NCI-H1436 treated with DMSO at 0.1 percent for 48 hours (cell line): ENCODE results near the gene ZNF618.
"Not testable (repeated sequence)": the region's sequence is repeated elsewhere in the genome, so short reads cannot be mapped to it uniquely, and the experiment has no call there.

Source experiments
- DNase-seq: peaks from one replicate; lab custom pipeline; 2025; lab: John Stamatoyannopoulos, UW

The ZNF618 gene

DNA sequence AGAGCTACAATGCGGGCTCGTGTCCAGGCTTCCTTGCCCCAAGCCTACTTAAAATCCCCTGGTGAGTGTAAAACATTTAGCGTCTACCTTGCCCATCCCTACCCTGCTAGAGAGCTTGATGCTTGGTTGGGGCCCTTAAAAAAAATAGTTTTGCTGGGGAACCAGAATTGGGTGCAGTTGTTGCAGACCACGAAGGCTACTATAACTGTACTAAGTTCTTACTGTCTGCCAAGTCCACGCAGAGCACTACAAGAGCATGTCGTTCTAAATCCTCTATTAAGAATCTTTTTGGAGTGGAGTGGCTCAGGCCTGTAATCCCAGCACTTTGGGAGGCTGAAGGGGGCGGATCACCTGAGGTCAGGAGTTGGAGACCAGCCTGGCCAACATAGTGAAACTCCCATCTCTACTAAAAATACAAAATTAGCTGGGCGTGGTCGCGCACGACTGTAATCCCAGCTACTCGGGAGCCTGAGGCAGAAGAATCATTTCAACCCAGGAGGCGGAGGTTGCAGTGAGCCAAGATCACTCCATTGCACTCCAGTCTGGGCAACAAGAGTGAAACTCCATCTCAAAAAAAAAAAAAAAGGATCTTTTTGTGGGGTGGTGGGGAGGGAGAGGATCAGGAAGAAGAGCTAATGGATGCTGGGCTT, 206.8 kb downstream of the ZNF618 start:
- DNase-seq: not testable (repeated sequence)

DNA sequence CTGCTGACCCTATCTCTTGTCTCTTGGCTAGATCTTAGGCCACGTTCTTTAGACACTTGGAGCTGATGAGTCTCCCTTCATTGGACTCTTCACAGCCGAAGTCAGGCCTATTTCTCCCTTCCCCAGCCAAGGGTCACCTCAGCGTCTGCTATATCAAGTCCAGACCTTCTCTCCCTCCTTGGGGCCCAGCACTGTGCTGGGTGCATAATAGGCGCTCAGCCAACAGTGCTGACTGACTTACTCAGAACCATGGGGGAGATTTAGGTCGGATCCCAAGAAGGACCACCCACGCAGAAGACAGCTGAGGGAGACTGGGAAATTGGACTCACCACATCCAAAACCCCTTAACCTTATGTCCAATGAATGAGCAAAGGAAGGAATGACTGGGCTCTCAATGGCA, 207.6 kb downstream of the ZNF618 start:
- no peak for DNase-seq

DNA sequence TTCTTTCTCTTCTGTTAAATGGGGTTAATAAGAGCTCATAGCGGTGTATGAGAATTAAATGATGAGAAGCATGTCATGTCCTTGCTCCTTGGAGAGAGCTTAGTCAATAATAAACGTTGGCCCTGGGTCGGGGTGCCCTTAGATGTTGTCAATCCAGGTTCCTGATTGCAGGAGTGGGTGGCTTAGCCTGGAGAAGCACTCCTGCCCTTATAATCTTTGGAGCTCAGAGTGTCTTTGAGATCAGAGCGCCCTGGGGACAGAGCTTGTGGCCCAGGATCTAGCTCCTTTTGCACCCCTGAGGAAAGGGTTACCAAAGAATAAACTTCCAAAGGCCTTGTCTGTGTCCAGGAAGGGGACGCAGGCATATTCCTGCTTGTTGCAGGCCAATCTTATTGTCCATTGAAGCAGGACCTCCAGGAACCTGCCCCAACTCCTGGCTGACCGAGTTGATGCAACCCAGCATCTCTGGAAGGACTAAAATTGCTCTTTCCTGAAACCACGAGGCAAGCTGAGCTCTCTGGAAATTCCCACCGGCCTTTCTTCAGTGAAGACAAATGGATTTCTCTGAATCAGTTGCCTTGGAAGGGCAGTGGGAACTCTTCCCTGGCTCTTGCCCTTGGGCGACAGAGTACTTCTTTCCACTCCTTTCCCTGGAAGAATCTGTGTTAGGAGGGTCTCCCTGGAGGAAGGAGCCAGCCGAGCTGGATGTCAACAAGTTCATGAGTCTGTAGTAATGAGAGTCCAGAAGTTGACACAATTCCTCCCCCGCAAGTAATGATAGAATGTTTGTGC, 208.4 kb downstream of the ZNF618 start:
- no peak for DNase-seq

DNA sequence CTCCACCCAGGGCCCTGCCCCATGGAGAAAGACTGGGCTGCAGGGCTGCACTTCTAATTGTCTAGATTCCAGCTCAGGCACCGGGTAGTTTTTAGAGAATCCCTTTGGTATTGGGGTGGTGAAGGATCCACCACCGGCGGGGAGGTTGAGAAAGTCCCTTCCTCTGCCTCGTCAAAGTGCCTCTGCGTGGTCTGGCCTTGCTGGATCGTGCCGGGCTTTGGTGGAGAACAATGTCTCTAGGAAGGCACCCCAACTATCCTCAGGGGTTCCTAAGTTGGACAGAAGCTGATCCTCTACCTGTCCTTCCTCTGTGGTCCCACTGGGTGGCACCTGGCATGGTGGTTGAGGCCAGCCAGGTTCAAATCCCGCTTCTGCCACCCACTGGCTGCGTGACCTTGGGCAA, 209.3 kb downstream of the ZNF618 start:
- no peak for DNase-seq

DNA sequence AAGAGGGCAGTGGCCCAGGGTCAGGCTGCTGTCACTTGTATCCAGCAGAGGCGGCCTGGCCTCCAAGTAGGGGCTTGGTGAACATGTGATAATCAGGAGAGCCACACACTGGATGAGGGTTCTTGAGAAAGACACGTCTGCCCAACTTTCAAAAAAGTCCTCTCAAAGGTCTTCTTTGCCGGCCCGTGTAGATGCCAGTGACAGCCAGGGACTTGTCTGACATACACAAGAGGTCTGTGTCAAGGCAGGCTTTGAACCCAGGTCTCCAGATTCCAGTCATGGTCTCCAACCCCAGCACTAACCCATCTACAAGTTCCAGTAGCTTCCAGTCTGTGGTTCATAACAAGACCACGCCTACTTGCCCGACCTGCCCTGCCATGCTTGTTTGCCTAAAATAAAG, 209.9 kb downstream of the ZNF618 start:
- no peak for DNase-seq

DNA sequence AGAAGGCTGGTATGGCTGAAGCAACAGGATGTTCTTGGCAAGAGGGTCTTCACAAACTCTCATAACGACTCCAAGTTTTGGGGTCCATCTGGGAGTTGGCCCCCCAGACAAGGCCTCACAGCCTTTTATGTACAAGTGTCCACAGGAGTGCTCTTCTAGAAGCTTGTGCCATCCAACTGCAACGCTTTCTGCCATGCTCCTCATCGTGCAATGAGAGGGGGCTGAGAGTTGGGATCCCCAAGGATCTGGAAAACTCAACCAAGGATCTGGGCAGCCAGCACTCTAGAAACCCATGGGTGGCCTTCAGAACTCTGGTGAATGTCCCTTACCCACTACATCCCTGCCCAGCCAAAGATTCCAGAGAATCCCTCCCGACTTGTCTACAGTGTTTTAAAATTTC, 210.5 kb downstream of the ZNF618 start:
- DNase-seq: no peak

DNA sequence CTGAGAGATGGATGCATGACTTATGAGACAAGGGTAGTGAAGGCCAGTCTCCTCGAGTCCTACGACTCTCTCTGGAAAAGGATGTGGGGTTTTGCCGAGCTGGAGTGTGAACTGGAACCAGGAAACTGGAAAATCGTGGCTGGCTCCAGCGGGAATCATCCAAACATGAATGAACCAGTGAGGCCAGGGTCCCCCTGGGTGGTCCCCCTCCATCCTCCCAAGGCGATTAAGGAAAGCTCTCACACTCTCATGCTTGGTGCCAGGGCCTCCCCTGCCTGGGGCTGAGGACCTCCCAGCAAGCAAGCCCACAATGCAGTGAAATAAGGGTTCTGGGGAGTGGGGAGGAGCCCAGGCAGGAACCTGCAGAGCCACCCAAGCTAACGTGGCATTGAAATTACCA, 211.6 kb downstream of the ZNF618 start:
- no peak for DNase-seq

DNA sequence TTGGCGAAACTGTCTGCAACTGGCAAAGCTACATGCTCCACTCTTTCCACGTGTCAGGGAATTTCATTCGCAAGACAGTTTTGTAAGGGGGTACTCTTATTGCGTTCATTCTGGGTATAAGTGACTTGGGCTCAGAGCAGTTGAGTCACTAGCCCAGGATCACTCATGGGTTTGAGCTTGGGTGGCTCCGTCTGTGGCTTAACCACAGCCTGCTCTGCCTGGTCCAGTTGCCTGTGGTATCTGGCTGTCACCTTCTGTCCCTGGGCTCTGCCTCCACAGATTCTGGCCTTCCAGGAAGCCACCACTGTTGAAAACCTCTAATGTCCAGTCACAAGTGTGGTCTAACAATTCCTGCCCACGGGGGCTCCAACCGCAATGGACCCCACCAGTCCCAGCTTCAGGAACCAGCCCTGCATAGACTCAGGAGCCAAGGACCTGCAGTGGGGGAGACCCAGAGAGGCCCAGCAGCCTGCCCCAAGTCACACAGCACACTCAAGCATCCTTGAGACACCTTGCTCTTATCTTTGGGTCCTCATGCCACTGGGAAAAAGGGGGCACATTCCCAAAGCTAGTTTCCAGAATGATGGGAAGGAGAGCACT, 212.6 kb downstream of the ZNF618 start:
- no peak for DNase-seq

DNA sequence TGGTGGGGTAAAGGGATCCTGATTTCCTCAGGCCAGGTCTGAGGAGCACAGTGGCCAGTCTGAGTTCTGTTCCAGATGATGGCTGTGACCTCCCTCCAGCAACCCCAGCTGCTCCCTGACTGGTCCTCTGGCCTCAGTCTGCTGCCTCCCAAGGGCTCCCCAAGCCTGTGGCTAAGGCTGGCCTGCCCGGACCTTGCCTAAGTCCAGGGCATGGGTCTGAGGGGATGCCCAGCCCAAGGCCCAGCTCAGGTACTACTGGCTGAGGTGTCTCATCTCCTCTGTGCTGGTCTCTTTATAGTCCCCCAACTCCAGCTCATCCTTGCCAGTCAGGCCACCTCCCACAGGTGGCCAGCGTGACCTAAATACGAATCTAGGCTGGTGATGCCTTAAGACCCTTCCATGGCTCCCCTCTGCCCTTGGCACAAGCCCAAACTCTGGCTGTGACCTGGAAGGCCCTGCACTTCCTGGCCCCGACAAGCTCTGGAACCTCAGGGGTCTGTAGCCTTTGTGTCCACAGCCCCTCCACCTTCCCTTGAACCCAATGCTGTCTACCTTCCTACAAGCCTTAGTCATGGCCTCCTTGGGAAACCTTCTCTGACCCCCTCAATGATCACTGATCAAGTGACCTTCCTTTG, 213.2 kb downstream of the ZNF618 start:
- no peak for DNase-seq

DNA sequence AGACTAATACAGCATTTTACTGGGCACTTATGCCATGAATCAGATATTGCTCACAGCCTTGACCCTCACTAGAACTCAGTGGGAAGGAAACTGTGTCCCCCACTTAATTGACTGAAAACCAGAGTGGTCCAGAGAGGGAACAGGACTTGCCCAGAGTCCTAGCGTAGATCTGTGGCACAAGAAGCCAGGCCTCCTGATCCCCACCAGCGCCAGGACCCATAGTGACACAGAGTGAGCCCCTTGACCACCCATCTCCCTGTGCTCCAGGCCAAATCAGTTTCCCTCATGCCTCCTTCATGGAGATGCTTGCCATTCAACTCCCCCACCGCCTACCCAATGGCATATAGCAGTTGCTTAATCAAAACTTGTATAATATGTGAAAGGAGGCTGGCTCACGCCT, 214.7 kb downstream of the ZNF618 start:
- no peak for DNase-seq

DNA sequence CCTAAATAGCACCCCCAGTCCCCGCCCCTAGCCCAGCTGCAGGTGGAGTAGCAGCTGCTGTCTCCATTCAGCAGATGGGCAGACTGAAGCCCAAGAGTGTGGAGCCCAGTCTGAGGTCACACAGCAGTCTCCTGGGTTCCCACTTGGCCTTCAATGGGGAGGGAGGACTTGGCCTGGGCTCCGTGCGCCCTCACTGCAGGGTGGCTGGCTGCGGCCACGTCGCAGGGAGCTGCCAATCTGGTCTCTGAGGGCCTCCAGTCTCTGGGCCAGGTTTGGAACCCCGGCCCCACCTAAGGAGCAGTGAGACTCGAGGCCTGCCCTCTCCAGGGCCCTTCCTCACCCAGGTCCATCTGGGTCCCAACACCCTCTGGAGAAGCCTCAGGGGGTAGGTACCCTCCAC, 215.6 kb downstream of the ZNF618 start:
- no peak for DNase-seq

DNA sequence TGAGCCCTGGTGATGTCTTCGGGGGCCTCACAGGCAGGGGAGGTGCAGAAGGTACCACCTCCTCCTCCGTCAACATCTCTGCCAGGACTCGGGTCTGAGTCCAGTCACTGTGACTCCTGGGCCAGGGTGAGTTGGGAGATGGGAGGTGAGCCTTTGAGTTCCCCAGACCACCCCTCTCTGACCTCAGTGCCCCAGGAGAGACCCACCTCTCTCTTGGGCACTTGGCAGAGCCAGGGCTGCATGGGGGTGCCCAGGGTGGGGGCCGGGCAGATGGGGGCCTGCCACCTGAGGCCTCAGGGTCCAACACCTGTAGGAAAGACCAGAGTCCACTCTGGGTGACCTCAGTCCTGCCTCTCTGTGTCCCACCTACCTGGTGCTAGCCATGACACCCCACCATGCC, 216.2 kb downstream of the ZNF618 start:
- no peak for DNase-seq

DNA sequence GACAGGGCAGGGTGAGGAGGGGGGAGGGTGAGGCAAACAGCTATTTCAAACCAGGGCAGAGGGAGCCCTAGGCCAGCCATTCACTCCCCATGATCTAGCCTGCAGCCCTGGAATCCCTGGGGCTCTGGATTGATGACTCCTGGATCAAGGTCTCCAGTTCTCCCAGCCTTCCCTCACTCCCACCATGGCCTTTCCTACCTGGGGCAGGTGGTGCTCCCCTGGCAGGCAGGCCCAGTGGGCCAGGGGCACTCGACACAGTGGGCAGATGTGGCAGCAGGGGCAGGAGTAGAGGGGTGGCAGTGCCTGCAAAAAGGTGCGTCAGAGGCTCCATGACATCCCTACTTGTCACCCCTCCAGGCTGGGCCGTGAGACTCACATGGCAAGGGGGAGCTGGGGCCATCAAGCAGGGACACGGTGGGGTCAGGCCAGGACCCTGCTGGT, 216.9 kb downstream of the ZNF618 start:
- DNase-seq: no peak

DNA sequence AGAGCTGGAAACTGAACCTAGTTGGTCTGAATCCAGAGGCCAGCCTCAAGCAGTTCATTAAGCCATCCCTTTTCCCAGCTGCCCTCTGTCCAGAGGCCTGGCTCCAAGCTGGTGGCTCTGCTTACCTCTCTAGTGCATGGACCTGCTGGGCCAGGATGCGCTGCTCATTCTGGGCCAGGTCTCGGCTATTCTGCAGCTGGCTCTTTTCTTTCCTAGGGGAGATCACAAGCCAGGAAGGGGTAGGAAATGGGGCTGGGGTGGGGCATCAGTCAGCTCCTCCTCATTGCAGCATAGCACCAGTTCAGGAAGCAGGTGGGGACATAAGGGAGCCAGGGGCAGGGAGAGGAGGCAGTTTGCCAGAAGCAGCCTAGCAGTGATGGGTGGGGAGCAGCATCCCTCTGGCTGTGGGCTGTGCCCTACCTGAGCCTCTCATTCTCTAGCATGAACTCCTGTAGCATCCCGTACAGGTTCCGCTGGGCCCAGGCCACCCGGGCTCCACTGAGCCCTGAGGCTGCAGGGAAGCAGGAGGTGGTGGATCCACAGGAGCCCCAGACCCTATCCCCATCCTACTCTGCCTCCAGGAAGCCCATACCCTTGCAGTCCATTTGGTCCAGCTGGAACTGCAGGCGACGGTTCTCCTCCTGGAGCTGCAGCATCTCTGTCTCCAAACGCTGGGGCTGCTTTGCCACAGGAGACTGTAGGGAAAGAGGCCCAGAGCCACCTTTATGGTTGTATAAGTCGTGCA, 217.8 kb downstream of the ZNF618 start:
- DNase-seq: no peak

DNA sequence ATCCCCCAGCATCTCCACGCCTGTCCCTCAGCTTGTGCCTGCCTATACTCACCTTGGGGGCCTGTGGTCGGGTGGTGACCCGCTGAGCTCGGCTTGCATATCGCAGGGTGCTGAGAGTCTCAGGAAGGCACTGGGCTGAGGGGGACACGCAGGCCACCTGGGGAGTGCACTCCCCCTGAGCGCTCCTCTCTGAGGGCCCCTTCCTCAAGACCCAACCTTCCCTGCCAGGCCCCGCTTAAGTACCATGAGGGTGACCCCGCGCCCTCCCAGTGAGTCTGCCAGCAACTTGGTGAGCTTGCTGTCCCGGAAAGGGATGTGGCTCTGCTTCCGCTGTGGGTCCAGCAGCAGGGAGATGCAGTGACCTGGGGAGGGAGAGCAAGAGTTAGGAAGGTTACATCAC, 218.9 kb downstream of the ZNF618 start:
- DNase-seq: no peak

DNA sequence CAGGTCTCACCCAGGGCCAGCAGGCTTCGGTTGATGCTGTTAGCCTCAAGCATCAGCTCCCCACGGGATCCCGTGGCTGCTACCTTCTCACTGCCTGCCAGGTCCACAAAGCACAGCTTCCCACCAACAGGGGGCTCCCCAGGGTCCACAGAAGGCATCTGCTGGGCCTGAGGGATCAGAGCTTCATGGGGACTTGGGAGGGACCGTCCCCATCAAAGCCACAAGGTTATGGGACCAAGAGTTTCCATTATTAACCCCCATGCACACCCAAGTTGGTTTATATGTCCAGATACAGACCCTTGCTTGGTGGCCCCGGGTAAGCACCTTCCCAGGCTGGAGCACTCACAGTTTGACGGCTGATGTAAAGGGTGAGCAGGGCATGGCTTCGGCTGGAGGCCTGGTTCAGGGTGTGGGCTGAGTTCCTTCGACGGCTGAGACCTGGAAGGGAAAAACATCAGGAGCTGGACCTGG, 220.0 kb downstream of the ZNF618 start:
- no peak for DNase-seq

DNA sequence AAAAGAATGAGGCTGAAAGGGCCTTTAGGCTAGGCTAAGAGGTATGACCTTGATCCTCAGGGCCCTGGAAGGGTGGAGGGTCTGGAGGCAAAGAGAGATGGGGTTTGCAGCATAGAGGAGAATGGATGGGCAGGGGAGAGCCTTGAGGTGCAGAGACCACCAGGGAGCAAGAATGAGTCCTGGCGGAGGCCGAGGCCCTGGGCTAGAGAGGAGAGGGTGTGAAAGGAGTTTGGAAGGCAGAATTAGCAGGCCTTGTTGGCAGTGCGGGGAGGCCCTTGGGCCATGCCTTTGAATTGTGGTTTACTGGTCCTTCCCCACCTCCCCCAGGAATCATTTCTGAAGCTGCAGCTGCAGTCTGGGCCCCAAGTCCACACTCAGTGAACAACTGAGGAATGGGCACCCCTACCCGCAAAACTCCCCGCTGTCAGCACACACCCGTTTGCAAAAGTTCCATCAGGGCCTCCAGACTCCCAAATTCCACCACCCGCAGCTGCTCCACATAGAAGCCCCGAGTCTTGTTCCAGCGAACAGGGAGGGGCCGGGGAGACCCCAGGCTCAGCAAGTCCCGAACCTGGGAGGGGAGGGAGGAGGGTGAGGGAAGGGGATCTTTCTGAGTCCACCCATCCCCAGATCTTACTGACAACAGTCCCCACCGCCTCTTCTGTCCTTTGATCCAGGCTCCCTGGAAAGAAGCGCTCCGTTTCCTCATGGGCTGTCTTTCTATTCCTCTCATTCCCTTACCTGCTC, 220.9 kb downstream of the ZNF618 start:
- no peak for DNase-seq

DNA sequence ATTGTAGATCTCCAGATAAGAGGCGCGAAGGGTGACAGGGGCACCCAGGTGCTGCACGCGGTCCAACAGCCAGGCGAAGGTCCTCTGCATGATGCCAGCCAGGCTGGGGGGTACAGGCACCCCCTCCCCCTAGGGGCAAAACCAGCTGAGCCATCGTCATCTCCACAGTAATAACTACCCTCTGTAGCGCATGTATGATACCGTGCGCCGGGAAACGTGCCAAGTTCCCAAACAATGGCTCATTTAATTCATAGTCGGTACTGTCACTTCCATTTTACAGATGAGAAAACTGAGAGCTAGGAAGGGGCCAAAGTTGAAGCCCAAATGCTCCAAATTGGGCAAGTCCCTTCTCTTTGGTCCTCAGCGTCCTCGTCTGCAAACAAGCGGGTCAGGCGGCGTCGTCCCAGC, 221.5 kb downstream of the ZNF618 start:
- no peak for DNase-seq

DNA sequence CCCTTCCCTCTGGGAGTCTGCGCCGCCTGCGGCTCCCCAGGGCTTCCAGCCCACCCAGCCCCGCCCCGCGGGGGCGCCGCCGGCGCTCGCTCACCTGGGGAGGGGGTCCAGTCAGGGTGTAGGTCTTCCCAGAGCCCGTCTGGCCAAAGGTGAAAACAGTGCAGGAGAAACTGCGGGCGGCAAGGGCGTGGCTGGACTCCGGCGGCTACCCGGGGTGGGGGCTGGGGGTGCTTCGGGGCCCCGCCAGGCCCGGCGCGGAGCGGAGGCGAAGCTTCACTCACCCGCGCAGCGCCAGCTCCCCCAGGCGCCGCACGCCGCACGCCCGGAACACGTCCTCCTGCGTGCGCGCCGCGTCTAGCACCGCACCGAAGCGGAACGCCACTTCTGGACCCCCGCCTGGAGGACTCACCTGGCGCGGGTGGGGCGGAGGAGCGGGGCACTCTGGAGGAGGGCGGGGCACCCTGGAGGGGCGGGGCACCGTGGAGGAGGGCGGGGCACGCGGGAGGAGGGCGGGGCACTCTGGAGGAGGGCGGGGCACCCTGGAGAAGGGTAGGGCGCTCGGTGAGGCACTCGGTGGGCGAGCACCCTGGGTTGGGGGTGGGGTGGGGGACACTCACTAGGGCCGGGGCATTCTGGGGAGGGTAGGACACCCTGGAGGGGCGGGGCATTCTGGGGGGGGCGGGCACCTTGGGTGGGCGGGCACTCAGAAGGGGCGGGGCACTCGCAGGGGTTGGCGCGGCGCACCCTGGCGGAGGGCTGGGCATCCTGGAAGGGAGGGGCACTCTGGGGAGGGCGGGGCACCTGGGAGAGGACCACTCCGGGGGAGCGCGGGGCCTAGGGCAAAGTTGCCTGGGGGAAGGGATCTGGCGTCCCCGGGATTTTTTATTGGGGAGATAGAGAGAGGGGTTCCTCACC, 222.2 kb downstream of the ZNF618 start:
- no peak for DNase-seq
